Chondrocyte (in vitro differentiated cells): Measurements from ENCODE around the gene GNA12. TPM values are rescaled to one million over a fixed set of nuclear protein-coding genes. Genes with fewer than 3 reads are reported as not detected.
"Not testable (repeated sequence)": the region's sequence is repeated elsewhere in the genome, so short reads cannot be mapped to it uniquely, and the experiment has no call there.

Source experiments
- DNase-seq: peaks from one replicate; pipeline ENCODE4 v3.0.0; 2021; ENCODE audit warnings: mixed read lengths, low spot score
- H3K27ac Mint-ChIP-seq: one replicate; pipeline ENCODE4 v1.8.0; 2021; ENCODE audit warnings: mild to moderate bottlenecking, moderate library complexity, mixed read lengths; ENCODE audit not compliant: unreplicated experiment
- H3K27me3 Mint-ChIP-seq: 2 replicates; pipeline ENCODE4 v1.8.0; 2021; ENCODE audit warnings: low read depth, mixed read lengths
- H3K36me3 Mint-ChIP-seq: 2 replicates; pipeline ENCODE4 v1.8.0; 2021; ENCODE audit warnings: low read depth, mixed read lengths
- H3K4me1 Mint-ChIP-seq: 2 replicates; pipeline ENCODE4 v1.8.0; 2021; ENCODE audit warnings: low read depth, mild to moderate bottlenecking, mixed read lengths
- H3K4me3 Mint-ChIP-seq: one replicate; pipeline ENCODE4 v1.8.0; 2021; ENCODE audit warnings: mild to moderate bottlenecking, moderate library complexity, mixed read lengths; ENCODE audit not compliant: unreplicated experiment
- H3K9me3 Mint-ChIP-seq: 2 replicates; pipeline ENCODE4 v1.8.0; 2021; ENCODE audit warnings: low read depth, mixed read lengths
- CTCF ChIP-seq: fragments of 200-600 bp; sonication (generic); IDR thresholded peaks from 2 replicates; pipeline ENCODE4 v1.5.0; 2021; ENCODE audit warnings: antibody characterized with exemption, mild to moderate bottlenecking, moderate library complexity
- total RNA-seq: library from RNA; stranded (reverse); gene quantifications from 3 replicates; pipeline ENCODE4 v1.2.1, GENCODE V29; 2021

Gene GNA12
- total RNA-seq, 1 donor from 2014 or later, result 111 TPM

GRCh38 chr7:2681929-2682799, 161.9 kb downstream of the GNA12 start:
- peaks cover 1% of the 10 kb centered on the region for H3K4me1 Mint-ChIP-seq
- H3K9me3 Mint-ChIP-seq, result no peaks in the 10 kb centered on the region
- H3K4me3 Mint-ChIP-seq, result no peak overlapping the region
- H3K27me3 Mint-ChIP-seq, result no peaks in the 10 kb centered on the region
- H3K27ac Mint-ChIP-seq, result no peak overlapping the region
- no peak for TF ChIP-seq CTCF
- no peaks in the 10 kb centered on the region for H3K36me3 Mint-ChIP-seq
- no peak for DNase-seq

- Mint-ChIP-seq H3K36me3 (no peaks in the 10 kb centered on the region), H3K4me1 (no peaks in the 10 kb centered on the region), H3K4me3 (no peak overlapping the region), H3K27ac (no peak overlapping the region), H3K27me3 (no peaks in the 10 kb centered on the region), H3K9me3 (no peaks in the 10 kb centered on the region)
- no peak for DNase-seq
- peak; percentile 93 for TF ChIP-seq CTCF
Measured at GRCh38 chr7:2680792-2681490, 163.2 kb downstream of the GNA12 start.

- no peak for DNase-seq
- no peaks in the 10 kb centered on the region for H3K9me3 Mint-ChIP-seq
- H3K4me1 Mint-ChIP-seq, result no peaks in the 10 kb centered on the region
- no peak for TF ChIP-seq CTCF
- H3K27me3 Mint-ChIP-seq, result no peaks in the 10 kb centered on the region
- H3K27ac Mint-ChIP-seq, result no peak overlapping the region
- no peaks in the 10 kb centered on the region for H3K36me3 Mint-ChIP-seq
- no peak overlapping the region for H3K4me3 Mint-ChIP-seq
Measured at GRCh38 chr7:2680256-2680655, 163.9 kb downstream of the GNA12 start.

- not testable (repeated sequence) for H3K27ac Mint-ChIP-seq
Measured at GRCh38 chr7:2679135-2680127, 164.7 kb downstream of the GNA12 start.

GRCh38 chr7:2678454-2678853, 165.7 kb downstream of the GNA12 start:
- H3K4me3 Mint-ChIP-seq, DNase-seq, H3K9me3 Mint-ChIP-seq, H3K4me1 Mint-ChIP-seq, H3K27me3 Mint-ChIP-seq, H3K36me3 Mint-ChIP-seq, H3K27ac Mint-ChIP-seq: not testable (repeated sequence)

More at GRCh38 chr7:2679135-2680127, 164.7 kb downstream of the GNA12 start:
- not testable (repeated sequence) for H3K27me3 Mint-ChIP-seq, H3K36me3 Mint-ChIP-seq, H3K9me3 Mint-ChIP-seq, H3K4me1 Mint-ChIP-seq, DNase-seq, H3K4me3 Mint-ChIP-seq

Other genes with a start within 250 kb of the GNA12 start
- 196 to 209 TPM (median 198 TPM) in 3 replicates for gene TTYH3, start 212.3 kb downstream of the GNA12 start, total RNA-seq
- gene AMZ1, start 156.1 kb downstream of the GNA12 start, total RNA-seq, result 9.1 to 11.1 TPM (median 9.6 TPM) in 3 replicates
- gene CARD11, start 199.6 kb upstream of the GNA12 start, total RNA-seq, result 0.39 to 1.8 TPM (median 1.7 TPM) in 3 replicates